ENCODE results near the gene SIGLEC7.

DNA sequence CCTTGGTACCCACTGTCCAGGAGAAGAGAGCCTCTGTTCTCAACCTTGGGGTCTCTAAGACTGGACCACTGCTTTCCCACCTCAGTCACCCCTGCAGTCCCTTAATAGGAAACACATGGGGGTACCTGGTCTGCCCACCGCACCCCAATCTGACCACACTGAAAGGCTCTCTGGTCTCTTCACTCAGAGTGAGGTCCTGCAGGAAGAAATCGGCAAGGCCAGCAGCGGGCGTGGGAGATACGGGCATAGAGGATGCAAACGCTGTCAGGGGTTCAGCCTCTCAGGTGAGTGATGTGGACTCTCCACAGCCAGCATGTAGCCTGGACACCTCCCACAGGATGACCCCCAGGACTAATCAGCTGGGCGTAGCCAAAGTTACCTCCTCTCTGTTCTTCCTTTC lies 13.9 kb upstream of the SIGLEC7 start:
- TF ChIP-seq POLR2A (IDR thresholded peaks at IDR 0.05; ENCODE audit: low read depth, low read length), result no peak
- TF ChIP-seq POU2F2 (IDR thresholded peaks at IDR 0.05; ENCODE audit: low read depth, low read length), result no peak
